ENCODE measurements around the gene PELI2.

DNA sequence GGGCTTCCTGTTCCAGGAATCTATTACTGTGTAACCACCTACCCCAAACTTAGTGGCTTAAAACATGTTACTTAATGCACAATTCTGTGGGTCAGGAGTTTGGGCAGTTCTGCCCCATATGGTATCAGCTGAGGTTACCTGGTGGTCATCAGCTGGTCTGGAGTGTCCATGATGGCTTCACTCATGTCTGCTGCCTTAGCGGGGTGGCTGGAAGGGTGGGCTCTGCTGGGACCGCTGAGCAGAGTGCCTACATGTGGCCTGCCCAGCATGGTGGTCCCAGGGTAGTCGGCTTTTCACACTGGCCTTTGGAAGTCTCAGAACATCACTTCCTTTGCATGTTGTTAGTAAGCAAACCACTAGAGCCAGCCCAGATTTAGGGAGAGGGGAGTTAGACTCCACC is 53.9 kb downstream of the PELI2 start:
- TF ChIP-seq POLR2AphosphoS5 (IDR thresholded peaks at IDR 0.05) (no peak), POLR2A (IDR thresholded peaks at IDR 0.05) (no peak)
- TF ChIP-seq, protein P1, sequence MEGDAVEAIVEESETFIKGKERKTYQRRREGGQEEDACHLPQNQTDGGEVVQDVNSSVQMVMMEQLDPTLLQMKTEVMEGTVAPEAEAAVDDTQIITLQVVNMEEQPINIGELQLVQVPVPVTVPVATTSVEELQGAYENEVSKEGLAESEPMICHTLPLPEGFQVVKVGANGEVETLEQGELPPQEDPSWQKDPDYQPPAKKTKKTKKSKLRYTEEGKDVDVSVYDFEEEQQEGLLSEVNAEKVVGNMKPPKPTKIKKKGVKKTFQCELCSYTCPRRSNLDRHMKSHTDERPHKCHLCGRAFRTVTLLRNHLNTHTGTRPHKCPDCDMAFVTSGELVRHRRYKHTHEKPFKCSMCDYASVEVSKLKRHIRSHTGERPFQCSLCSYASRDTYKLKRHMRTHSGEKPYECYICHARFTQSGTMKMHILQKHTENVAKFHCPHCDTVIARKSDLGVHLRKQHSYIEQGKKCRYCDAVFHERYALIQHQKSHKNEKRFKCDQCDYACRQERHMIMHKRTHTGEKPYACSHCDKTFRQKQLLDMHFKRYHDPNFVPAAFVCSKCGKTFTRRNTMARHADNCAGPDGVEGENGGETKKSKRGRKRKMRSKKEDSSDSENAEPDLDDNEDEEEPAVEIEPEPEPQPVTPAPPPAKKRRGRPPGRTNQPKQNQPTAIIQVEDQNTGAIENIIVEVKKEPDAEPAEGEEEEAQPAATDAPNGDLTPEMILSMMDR (IDR thresholded peaks at IDR 0.05), result no peak

Data from prostate gland (tissue), 2 donors.